GM12873 (cell line): Measurements from ENCODE around the gene TMEM144.

Experiments
- TF ChIP-seq, protein P1 (sequence below): IDR thresholded peaks from 2 replicates; pipeline ENCODE4 v1.5.1; 2012; ENCODE audit warnings: low read depth, mild to moderate bottlenecking, moderate library complexity, low read length, control low read depth; ENCODE audit not compliant: insufficient read depth; ENCODE audit errors: missing control alignments

Gene TMEM144

DNA sequence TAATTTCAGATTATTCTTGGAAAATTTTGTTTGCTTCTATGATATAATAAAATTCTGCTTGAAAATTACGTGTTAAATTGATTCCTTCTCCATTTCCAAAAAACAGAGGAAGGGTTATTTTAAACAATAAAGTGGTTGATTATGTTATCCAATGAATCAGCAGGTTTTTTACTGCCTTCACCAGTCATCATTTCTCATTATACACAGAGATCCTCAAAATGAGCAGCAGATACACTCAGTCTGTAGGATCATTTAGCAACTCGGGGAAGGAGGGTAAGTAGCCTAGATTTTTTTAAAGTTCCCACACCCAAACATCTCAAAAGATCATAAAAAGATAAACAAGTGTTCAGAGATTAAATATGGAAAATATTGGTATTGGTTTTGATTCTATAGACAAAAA is 6.8 kb upstream of the TMEM144 start:
- TF ChIP-seq, protein P1, sequence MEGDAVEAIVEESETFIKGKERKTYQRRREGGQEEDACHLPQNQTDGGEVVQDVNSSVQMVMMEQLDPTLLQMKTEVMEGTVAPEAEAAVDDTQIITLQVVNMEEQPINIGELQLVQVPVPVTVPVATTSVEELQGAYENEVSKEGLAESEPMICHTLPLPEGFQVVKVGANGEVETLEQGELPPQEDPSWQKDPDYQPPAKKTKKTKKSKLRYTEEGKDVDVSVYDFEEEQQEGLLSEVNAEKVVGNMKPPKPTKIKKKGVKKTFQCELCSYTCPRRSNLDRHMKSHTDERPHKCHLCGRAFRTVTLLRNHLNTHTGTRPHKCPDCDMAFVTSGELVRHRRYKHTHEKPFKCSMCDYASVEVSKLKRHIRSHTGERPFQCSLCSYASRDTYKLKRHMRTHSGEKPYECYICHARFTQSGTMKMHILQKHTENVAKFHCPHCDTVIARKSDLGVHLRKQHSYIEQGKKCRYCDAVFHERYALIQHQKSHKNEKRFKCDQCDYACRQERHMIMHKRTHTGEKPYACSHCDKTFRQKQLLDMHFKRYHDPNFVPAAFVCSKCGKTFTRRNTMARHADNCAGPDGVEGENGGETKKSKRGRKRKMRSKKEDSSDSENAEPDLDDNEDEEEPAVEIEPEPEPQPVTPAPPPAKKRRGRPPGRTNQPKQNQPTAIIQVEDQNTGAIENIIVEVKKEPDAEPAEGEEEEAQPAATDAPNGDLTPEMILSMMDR: no peak

DNA sequence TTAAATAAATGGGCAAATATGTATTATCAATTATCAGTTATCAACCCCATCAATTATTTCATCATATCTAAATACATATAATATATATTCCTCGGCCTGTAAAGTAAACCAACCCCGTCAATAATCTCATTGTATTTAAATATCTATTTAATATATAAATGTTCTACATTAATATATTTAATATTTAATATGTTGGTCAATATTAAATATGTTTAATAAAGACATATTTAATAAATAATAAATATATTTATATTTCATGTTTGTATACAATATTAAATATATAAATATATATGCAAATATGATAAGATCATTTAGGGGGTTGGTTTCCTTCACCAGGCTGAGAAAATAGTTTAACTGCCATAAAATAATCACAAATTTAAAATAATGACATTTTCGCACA is 6.4 kb upstream of the TMEM144 start:
- TF ChIP-seq, protein P1: no peak

DNA sequence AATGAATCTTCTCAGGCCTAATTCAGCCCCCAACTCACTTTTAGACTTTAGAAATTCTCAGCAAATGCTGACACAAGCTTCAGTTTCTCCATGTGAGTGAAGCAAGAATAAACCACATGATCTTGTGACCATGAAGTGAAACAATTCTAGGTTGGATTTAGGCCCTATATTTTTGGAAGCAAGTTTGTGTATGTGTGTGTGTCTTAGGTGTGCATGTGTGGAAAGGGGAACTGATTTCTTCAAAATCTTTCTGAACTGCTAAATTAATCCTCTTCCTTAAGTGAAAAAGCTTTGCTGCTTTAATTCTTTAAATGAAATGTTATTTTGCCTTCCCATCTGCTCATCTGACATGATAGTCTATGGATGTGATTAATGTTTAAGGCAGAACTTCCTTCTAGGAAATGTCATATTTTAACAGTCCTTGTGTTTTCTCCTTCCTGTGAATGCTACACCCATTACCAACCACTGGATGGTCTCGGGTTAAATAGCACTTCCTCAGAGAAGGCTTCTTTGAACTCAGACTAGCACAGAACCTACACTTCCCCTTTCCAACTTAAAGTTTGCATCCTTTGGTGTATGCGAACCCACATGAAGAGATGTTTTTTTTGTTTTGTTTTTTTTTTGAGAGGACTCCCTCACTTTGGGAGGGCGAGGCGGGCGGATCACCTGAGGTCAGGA is 1.2 kb upstream of the TMEM144 start:
- TF ChIP-seq, protein P1: no peak

DNA sequence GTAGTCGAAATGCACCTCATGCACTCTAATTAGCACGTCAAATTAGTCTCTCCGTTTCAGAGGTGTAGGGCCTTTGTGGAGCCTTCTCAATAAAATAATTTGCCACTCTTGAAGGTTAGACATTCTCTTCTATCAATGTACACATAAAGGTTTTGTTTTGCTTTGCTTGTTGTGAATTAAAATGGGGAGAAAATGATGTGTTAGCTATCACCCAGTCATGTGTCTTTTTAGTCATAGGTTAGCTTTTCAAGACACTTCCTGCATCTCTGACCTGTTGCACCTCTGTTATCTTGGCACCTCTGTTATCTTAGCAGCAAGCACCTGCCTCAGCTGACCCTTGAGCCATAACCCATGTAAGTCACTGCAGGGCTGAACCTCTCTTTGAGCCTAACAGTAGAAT is 936 bp downstream of the TMEM144 start:
- TF ChIP-seq, protein P1: no peak

DNA sequence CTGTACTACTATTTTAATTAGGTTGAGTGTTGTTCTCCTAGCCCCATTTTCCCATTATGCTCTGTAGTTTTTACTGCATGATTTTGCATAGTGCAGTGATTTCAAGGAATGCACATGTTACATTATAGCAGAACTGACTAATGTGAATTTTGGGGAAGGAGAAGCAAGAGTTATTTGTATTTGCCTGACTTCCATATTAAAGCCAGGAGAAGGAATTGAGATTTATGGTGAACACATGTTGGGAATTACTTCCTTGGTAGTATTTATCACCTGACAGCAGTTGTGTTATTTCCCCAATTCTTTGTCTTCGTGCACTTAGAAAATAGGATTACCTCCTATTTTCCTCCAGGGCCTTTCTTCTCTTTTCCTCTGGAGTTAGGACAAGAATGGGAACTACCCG is 3.2 kb downstream of the TMEM144 start:
- TF ChIP-seq, protein P1: no peak

DNA sequence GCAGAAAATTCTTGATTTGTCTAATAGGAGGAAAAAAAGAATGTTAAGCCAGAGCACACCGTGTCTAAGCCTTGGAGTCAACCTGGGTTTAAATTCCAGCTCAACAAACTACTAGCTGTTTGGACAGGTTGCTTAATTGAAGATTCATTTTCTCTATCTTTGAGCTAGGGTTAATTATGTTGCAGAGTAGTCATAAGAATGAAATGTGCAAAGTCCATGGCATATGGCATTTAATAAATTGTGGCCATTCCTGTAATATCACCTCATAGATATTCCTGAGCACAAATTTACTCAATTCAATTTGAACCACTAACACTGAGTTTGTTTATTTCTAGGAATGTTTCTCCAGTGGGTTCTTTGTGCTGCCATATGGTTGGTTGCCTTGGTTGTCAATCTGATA is 4.6 kb downstream of the TMEM144 start:
- TF ChIP-seq, protein P1: no peak

DNA sequence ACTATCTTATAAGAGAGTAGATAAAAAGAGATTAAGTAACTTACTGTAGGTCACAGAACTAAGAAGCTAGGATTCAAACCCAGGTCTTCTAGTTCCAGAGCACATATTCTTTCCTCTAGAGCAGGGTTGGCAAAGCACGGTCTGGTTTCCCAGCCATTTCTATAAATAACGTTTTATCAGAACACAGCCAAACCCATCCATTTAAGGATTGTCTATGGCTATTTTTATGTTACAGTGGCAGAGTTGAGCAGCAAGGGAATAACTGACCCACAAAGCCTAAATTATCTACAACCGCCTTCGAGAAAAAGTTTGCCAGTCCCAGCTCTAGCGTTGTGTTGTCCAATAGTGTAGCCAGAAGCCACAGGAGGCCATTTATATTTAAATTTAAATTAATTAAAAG is 7.5 kb downstream of the TMEM144 start:
- TF ChIP-seq, protein P1: no peak
